C4-2B (cell line): ENCODE results near the gene MAN2A1.

Experiments
- CTCF ChIP-seq: fragments of 450-650 bp; conservative IDR thresholded peaks from 2 replicates; pipeline ENCODE4 v1.5.1; 2017; ENCODE audit warnings: mild to moderate bottlenecking
- ZFX ChIP-seq: fragments of 450-650 bp; IDR thresholded peaks from 2 replicates; pipeline ENCODE4 v1.6.1; 2017

GRCh38 chr5:109755761-109756160 is 66.0 kb downstream of the MAN2A1 start:
- no peak for TF ChIP-seq CTCF
- TF ChIP-seq ZFX: no peak
